Ovary (tissue), 9 donors: ENCODE results near the gene ATXN10. TPM values are rescaled to one million over a fixed set of nuclear protein-coding genes. Genes with fewer than 3 reads are reported as not detected.

Source experiments
- DNase-seq, 5 donors: peaks; one replicate each; pipeline ENCODE4 v3.0.0-alpha.2; 2019 to 2020
- H3K27ac ChIP-seq, 2 donors: fragments of 200-600 bp; one replicate each; pipeline versions ENCODE4 v1.5.1 to v1.8.0; 2019 to 2022
- H3K27me3 ChIP-seq: fragments of 200-600 bp; one replicate; pipeline ENCODE4 v1.8.0; 2022
- H3K36me3 ChIP-seq: fragments of 200-600 bp; sonication (generic); one replicate; pipeline ENCODE4 v1.5.1; 2019
- H3K4me1 ChIP-seq: one replicate; pipeline ENCODE4 v1.8.1; 2013; ENCODE audit warnings: mild to moderate bottlenecking, moderate library complexity; ENCODE audit not compliant: insufficient read depth
- H3K4me3 ChIP-seq: fragments of 200-600 bp; sonication (generic); one replicate; pipeline ENCODE4 v1.5.1; 2017
- H3K9me3 ChIP-seq, 2 donors: fragments of 200-600 bp in 1 of 2; sonication (generic) in 1 of 2; one replicate each; pipeline versions ENCODE4 v1.5.1 to v1.8.1; 2013 to 2019; ENCODE audit warnings: mild to moderate bottlenecking in 1 of 2, moderate library complexity in 1 of 2
- EP300 ChIP-seq: sonication (generic); formaldehyde crosslinking; IDR thresholded peaks from one replicate; pipeline ENCODE4 v1.6.1; 2017; ENCODE audit warnings: antibody characterized with exemption
- POLR2A ChIP-seq: fragments of 450-650 bp; IDR thresholded peaks from one replicate; pipeline ENCODE4 v1.6.1; 2017; ENCODE audit warnings: antibody characterized with exemption, mild to moderate bottlenecking, moderate library complexity
- WGBS, 3 donors: extraction: QIAGEN DNeasy Blood & Tissue Kit in 1 of 3; methylation state at CpG; one replicate each; pipeline versions ENCODE4 v1.1.5 to v1.1.7; 2013 to 2017; 5-methylcytosine and 5-hydroxymethylcytosine counted together
- intact Hi-C, 4 donors: fragments of 100-400 bp; cut with DNase I; formaldehyde crosslinking; loops; one replicate each; pipeline versions ENCODE4 v1.11.0 to v1.15.1; 2022 to 2023
- polyA plus RNA-seq, 2 donors: library from polyadenylated mRNA; stranded (reverse); fragments of 200-250 nt in 1 of 2; fragments of 350-450 nt in 1 of 2; fragmentation: Illumina TruSeq in 1 of 2; extraction: RNeasy Lipid Tissue Mini Kit (QIAGEN cat#74804) in 1 of 2; gene quantifications; one replicate each; pipeline ENCODE4 v1.2.3, GENCODE V29; 2013 to 2014
- total RNA-seq, 7 donors: library from RNA; depleted of rRNA in 2 of 7; stranded (reverse); fragments of >200 nt in 2 of 7; fragmentation: NEBNext Ultra II Directional in 3 of 7; extraction: Animal tissue kit (Norgen Biotek cat#: 25700) in 3 of 7; gene quantifications; one replicate each; pipeline versions ENCODE4 v1.1.0 to v1.2.4, GENCODE V29; 2016 to 2023
- TF ChIP-seq, protein P1 (sequence below), 3 donors: fragments of 450-650 bp in 2 of 3; fragments of 200-600 bp in 1 of 3; IDR thresholded peaks; one replicate each; pipeline versions ENCODE4 v1.5.1 to v1.8.0; 2016 to 2022; ENCODE audit warnings: antibody characterized with exemption in 3 of 3, mild to moderate bottlenecking in 1 of 3
- donor health status: DM: no; HTN: no; CAD: no; lungs with moderate emphysema.
- donor health status: DM: no; HTN: no; CAD: no.
- donor health status: Bipolar disorder and iron deficiency.
- donor health status: DM: yes; HTN: yes; CAD: no.
- donor health status: DM: no; HTN: no; CAD: no.
- donor health status: DM: yes; HTN: yes; CAD: no.

ATXN10 gene
- total and polyA plus RNA-seq, 9 donors = 77.4 to 241 (median 175) TPM

DNA sequence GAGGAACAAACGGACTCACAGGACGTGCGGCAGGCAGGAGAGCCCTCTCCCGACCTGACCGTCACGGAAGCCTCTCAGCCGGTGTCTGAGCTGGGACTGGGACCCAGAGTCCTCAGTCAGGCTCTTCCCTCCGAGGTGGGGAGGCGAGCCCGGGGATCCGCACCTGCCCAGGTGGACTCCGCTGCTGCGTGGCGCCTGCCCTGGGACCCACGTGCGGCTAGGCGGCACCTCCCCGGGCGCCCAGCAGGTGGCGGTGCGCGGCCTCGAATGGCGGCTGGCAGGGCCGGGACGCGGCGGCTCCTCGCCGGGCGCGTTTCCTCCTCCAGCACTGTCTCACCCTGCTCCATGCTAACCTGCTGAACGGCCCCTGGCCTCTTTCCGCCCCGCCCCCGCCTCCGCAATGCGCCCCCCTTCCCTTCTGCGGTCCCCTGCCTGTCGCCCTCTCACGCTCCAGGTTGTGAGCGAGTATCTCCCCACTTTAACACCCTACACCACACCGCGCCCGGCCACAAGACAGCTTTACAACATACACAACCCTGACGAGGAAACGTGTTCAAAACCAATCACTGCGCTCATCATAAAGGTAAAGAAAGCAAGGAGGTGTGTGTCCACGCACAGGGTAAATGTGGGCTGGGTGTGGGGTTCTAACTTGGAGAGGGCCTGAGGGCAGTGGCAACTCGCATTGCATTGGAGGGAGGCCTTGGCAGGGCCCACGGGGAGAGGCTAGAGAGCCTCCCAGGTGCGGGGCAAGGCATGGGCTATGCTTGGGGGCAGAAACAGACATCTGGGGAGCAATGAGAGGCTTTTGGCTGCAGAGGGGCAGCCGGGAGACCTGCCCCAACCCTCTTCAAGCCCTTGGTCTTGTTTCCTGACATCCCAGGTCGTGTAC is 25.9 kb upstream of the ATXN10 start:
- WGBS, 3 donors = 18 to 36% (median 22%) methylated on average over 30 to 54 of the region's 54 CpGs
- intact Hi-C loops = loop anchor here in 1 of 4 donors (10.0 kb wide), 1 partner anchor 219 kb away; no protein-coding TSS in a partner anchor

DNA sequence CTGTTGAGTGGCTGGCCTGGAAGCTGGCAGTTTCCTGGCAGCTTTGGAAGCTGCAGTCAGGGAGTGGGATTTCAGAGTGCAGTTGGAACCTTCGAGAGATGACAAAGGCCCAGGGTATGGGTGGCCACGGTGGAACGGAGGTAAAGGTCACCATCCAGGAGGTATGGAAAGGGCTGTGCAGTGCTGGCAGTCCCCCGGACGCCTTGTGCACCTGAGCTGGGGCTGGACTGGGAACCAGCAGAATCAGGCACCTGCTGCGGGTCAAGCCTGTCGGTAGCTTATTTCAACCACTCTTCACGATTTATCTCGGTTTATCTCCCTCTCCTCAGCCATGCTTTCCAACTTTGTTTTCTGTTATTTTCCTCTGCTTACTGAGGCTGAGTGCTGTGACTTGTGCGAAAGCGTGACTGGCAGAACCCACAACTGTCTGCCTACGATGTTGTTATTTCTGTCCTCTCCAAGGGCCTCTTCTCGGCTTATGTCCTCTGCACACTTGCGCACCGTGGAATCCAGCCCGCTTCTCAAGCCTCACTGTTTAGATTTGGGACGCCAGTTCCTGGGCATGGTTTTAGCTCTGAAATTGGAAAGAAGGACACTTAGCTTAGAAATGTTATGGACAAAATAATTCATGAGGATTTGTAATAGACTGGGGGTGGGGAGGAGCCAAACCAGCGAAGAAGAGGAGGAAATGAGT is 24.0 kb upstream of the ATXN10 start:
- Histone ChIP-seq H3K36me3 (no peaks in the 10 kb centered on the region), H3K27ac (no peak overlapping the region), H3K9me3 (no peaks in the 10 kb centered on the region), H3K4me1 (no peaks in the 10 kb centered on the region), H3K4me3 (no peak overlapping the region), H3K27me3 (no peaks in the 10 kb centered on the region)
- TF ChIP-seq EP300 (no peak), POLR2A (no peak)
- TF ChIP-seq, protein P1, sequence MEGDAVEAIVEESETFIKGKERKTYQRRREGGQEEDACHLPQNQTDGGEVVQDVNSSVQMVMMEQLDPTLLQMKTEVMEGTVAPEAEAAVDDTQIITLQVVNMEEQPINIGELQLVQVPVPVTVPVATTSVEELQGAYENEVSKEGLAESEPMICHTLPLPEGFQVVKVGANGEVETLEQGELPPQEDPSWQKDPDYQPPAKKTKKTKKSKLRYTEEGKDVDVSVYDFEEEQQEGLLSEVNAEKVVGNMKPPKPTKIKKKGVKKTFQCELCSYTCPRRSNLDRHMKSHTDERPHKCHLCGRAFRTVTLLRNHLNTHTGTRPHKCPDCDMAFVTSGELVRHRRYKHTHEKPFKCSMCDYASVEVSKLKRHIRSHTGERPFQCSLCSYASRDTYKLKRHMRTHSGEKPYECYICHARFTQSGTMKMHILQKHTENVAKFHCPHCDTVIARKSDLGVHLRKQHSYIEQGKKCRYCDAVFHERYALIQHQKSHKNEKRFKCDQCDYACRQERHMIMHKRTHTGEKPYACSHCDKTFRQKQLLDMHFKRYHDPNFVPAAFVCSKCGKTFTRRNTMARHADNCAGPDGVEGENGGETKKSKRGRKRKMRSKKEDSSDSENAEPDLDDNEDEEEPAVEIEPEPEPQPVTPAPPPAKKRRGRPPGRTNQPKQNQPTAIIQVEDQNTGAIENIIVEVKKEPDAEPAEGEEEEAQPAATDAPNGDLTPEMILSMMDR (IDR thresholded peaks at IDR 0.05) = no peak
- intact Hi-C loops = loop anchor here in 1 of 4 donors (10.0 kb wide), 1 partner anchor 217 kb away; no protein-coding TSS in a partner anchor
- no peak for DNase-seq
- WGBS, 3 donors = 84 to 88% (median 84%) methylated on average over 18 of the region's 18 CpGs

More for the DNA sequence above, 25.9 kb upstream of the ATXN10 start:
- no peaks in the 10 kb centered on the region for H3K36me3 ChIP-seq
- H3K9me3 ChIP-seq = no peaks in the 10 kb centered on the region
- no peaks in the 10 kb centered on the region for H3K4me1 ChIP-seq
- peak; percentile 54 to 84 (median 73) for DNase-seq
- no peaks in the 10 kb centered on the region for H3K27me3 ChIP-seq
- H3K4me3 ChIP-seq = no peak overlapping the region
- H3K27ac ChIP-seq = no peak overlapping the region
- TF ChIP-seq, protein P1 (IDR thresholded peaks at IDR 0.05) = peak; percentile 72 to 94 (median 91)
- TF ChIP-seq EP300 (no peak), POLR2A (no peak)

DNA sequence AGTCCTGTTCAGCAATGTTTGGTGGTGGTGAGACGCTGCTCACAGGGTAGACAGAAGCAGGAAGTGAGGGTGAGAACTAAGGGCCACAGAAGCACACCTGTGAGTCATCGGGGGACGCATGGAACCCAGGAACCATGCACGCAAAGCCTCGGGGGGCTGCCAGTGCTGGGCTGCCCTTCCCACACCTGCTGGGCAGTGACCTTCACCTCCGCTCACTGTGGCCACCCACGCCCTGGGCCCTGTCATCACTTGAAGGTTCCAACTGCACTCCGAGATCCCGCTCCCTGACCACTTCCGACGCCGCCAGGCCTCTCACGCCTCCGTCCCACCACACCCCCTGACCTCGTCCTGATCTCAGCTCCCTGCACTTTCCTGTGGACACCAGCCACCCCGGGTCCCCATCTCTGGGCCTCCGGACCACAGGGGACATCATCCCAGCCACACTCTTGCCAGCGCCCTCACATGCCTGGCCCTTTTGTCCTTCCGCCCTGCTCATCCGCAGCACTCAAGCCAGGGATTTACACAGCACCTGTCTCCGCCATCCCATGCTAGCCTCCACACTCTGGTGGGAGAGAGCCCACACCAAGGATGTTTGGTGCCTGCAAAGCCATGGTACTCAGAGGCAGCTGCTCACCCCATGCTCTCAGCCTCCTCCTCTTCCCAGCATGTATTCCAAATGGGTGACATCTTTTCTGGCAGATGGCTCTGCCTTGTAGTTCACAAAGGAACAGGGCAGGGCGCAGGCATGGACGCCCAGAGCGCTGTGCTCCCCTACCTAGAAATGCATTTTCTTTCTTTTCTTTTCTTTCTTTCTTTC is 23.1 kb upstream of the ATXN10 start:
- H3K27ac ChIP-seq = no peak overlapping the region
- WGBS, 3 donors = 74 to 83% (median 82%) methylated on average over 24 of the region's 24 CpGs
- H3K4me1 ChIP-seq = no peaks in the 10 kb centered on the region
- DNase-seq = no peak
- H3K36me3 ChIP-seq = no peaks in the 10 kb centered on the region
- H3K9me3 ChIP-seq = no peaks in the 10 kb centered on the region
- no peak overlapping the region for H3K4me3 ChIP-seq
- TF ChIP-seq, protein P1 (IDR thresholded peaks at IDR 0.05) = no peak
- TF ChIP-seq EP300 = no peak
- TF ChIP-seq POLR2A = no peak
- intact Hi-C loops = loop anchor here in 1 of 4 donors (10.0 kb wide), 1 partner anchor 216 kb away; no protein-coding TSS in a partner anchor
- no peaks in the 10 kb centered on the region for H3K27me3 ChIP-seq

DNA sequence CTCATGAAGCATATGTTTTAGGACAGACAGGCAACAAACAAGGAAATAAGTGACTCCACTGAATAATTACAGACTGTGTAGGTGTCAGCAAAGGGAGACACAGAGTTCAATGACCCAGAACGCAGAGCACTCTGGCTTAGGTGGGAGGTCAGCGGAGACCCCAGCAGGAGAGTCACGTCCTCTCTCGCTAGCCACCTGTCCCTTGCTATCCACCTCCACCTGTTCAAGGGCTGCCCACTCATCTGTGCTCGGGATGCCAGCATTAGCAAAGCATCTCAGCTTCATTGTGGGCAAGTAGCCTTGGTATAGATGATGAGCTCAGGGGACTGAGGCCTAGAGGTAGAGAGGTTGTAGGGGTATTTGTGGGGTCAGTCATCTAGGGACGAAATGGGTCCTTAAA is 21.8 kb upstream of the ATXN10 start:
- Histone ChIP-seq H3K27me3 (no peaks in the 10 kb centered on the region), H3K27ac (no peak overlapping the region), H3K4me1 (no peaks in the 10 kb centered on the region), H3K36me3 (no peaks in the 10 kb centered on the region), H3K9me3 (no peaks in the 10 kb centered on the region), H3K4me3 (no peak overlapping the region)
- TF ChIP-seq EP300 (no peak), POLR2A (no peak)
- TF ChIP-seq, protein P1 (IDR thresholded peaks at IDR 0.05) = no peak
- DNase-seq = no peak
- intact Hi-C loops = loop anchor here in 1 of 4 donors (10.0 kb wide), 1 partner anchor 215 kb away; no protein-coding TSS in a partner anchor
- WGBS, 3 donors = 86 to 95% (median 93%) methylated on average over 6 of the region's 6 CpGs
